HL-60 (cell line): ENCODE measurements around the gene PRTN3.
A peak's percentile ranks its signal among the peaks of the same experiment; 100 is the strongest.

Experiments
- CTCF ChIP-seq: IDR thresholded peaks from one replicate; pipeline ENCODE4 v1.5.1; 2011; ENCODE audit warnings: low read length, control low read depth, inconsistent platforms; ENCODE audit not compliant: insufficient read depth
- POLR2AphosphoS5 ChIP-seq: IDR thresholded peaks from 2 replicates; pipeline ENCODE4 v1.6.1; 2012; ENCODE audit warnings: low read depth

- TF ChIP-seq POLR2AphosphoS5 (peak; percentile 88), CTCF (no peak)
These were observed 5.1 kb downstream of the PRTN3 start for GRCh38 chr19:845707-846521.
